ENCODE results near the gene KCTD6.

Gene KCTD6

DNA sequence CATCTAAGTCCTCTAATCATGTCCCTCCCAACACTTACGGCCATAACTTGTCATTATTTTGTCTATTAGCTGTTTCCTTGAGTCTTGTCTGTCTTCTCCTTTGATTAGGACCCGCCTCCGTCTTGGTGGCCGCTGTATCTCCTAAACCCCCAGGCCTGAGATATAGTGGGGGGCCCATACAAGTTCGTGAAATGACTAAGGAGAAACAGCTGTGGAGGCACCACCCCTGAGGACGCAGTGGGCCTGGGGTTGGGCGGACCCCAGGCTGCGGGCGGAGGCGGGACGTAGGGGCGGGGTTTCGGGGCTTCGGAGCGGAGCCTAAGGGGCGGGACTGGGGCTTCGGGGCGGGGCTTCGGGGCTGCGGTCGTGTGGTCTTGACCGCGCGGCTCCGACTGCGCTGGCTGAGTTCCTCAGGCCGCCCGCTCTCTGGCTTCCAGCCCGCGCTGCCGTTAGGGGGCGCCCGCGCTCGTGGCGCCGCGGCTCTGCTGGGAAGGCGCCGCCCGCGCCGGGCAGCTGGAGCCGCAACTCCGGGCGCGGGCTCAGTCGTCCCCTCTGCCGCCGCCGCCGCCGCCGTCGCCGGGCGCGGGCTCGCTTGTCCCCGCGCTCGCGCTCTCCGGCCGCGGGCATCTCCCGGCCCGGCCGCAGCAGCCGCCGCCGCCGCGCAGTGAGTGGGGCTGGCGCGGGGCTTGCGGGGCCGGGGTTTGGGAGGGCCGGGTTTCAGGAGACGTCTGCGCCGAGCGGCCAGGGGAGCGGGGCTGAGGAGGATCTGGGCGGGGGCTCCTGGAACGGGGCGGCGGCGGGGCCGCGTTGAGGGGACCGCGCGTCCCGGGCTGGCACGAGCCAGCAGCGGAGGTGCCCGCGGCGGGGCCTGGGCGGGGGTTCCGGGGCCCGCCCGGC lies at the start of gene KCTD6:
Gene KCTD6 (plus strand): TSS at position 591 of the 897 bp plus-strand sequence. CDS start 6,660 bp downstream, outside the sequence.
- Mint-ChIP-seq H3K4me1 (peaks cover 59% of the 10 kb centered on the region), H3K27ac (peak within 1 kb of the TSS; percentile 87), H3K36me3 (ENCODE audit: low read depth) (no peaks in the 10 kb centered on the region), H3K4me3 (peak within 1 kb of the TSS; percentile 93 to 98 (median 93)), H3K9me3 (no peaks in the 10 kb centered on the region), H3K27me3 (ENCODE audit: low read depth) (peaks cover 6% of the 10 kb centered on the region)
- peak; percentile 55 to 74 (median 66) for TF ChIP-seq CTCF (IDR thresholded peaks at IDR 0.05; ENCODE audit: unreplicated experiment in 3 of 3)

DNA sequence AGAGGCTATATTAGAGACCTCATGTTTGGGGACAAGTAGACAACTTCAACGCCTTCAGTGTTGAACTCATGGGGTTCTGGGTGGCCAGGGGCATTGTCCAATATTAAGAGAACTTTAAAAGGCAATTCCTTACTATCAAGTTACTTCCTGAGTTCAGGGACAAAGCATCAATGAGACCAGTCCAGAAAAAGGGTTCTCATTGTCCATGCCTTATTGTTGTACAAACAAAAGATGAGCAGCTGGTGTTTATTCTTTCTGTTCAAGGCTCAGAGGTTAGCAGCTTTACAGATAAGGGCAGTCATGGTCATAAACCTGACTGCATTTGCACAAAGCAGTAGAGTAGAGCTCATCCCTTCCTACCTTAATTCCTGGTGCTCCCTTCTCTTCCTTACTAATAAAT lies 39.7 kb upstream of the KCTD6 start:
- peaks cover 27% of the 10 kb centered on the region for H3K9me3 Mint-ChIP-seq
- peaks cover 12% of the 10 kb centered on the region for H3K36me3 Mint-ChIP-seq (ENCODE audit: low read depth)
- H3K4me3 Mint-ChIP-seq, result no peak overlapping the region
- no peak for TF ChIP-seq CTCF (IDR thresholded peaks at IDR 0.05; ENCODE audit: unreplicated experiment in 3 of 3)
- peaks cover 4% of the 10 kb centered on the region for H3K27me3 Mint-ChIP-seq (ENCODE audit: low read depth)
- no peaks in the 10 kb centered on the region for H3K4me1 Mint-ChIP-seq
- H3K27ac Mint-ChIP-seq, result no peak overlapping the region

- TF ChIP-seq CTCF (IDR thresholded peaks at IDR 0.05; ENCODE audit: unreplicated experiment in 3 of 3), result no peak
- peaks cover 9% of the 10 kb centered on the region for H3K36me3 Mint-ChIP-seq (ENCODE audit: low read depth)
- H3K4me1 Mint-ChIP-seq, result peaks cover 14% of the 10 kb centered on the region
- H3K9me3 Mint-ChIP-seq, result peaks cover 17% of the 10 kb centered on the region
- H3K27me3 Mint-ChIP-seq (ENCODE audit: low read depth), result peaks cover 4% of the 10 kb centered on the region
- H3K4me3 Mint-ChIP-seq, result no peak overlapping the region
- H3K27ac Mint-ChIP-seq, result no peak overlapping the region
These were observed 32.7 kb upstream of the KCTD6 start for GRCh38 chr3:58459160-58459559.

GRCh38 chr3:58462829-58463180 lies 29.1 kb upstream of the KCTD6 start:
- H3K4me1 Mint-ChIP-seq, result peaks cover 18% of the 10 kb centered on the region
- H3K27me3 Mint-ChIP-seq (ENCODE audit: low read depth), result no peaks in the 10 kb centered on the region
- no peak for TF ChIP-seq CTCF (IDR thresholded peaks at IDR 0.05; ENCODE audit: unreplicated experiment in 3 of 3)
- H3K4me3 Mint-ChIP-seq, result no peak overlapping the region
- H3K27ac Mint-ChIP-seq, result peak overlapping the region; percentile 43 to 87 (median 86)
- no peaks in the 10 kb centered on the region for H3K9me3 Mint-ChIP-seq
- no peaks in the 10 kb centered on the region for H3K36me3 Mint-ChIP-seq (ENCODE audit: low read depth)

DNA sequence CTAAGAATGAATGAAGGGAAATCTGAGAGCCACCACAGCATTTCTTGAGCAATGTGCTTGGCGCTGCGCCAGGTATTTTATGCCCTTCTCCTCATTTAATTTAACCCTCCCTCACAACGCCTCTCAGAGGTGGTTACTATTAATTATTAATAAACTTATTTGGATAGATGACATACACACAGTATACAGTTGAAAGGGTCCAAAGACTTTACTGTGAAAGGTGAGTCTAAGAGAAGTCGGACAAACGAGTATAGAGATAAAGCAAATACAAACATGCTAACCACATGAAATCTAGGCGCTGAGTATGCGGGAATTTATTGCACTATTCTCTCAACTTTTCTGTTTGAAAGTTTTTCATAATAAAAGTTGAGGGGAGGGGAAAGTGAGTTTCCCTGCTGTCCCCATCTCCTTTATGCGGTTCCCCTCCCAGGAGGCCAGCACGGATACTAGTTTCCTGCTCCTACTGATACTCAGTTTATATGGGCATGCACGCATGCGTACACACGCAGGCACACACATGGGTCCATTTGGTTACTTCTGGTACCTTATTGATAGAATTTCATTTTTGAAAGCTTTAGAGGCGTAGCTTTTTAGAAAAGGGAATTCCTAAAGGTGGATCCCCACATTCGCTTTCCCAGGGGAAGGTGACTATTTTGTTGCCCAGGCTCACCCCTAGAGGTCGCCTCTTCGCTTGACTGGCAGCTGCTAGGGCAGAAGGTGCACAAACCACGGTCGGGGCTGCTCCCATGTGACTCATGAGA lies 28.5 kb upstream of the KCTD6 start:
- Mint-ChIP-seq H3K36me3 (ENCODE audit: low read depth) (no peaks in the 10 kb centered on the region), H3K4me3 (no peak overlapping the region), H3K27ac (peak overlapping the region; percentile 43 to 87 (median 86)), H3K9me3 (no peaks in the 10 kb centered on the region), H3K4me1 (peaks cover 18% of the 10 kb centered on the region), H3K27me3 (ENCODE audit: low read depth) (no peaks in the 10 kb centered on the region)
- peak; percentile 53 to 78 (median 62) for TF ChIP-seq CTCF (IDR thresholded peaks at IDR 0.05; ENCODE audit: unreplicated experiment in 3 of 3)

Measured in nephron (organoid).